ENCODE measurements around the gene KAZN. TPM values are rescaled to one million over a fixed set of nuclear protein-coding genes. Genes with fewer than 3 reads are reported as not detected.

The KAZN gene
- total RNA-seq, 1 donor from 2014 or later, result 21.2 TPM

DNA sequence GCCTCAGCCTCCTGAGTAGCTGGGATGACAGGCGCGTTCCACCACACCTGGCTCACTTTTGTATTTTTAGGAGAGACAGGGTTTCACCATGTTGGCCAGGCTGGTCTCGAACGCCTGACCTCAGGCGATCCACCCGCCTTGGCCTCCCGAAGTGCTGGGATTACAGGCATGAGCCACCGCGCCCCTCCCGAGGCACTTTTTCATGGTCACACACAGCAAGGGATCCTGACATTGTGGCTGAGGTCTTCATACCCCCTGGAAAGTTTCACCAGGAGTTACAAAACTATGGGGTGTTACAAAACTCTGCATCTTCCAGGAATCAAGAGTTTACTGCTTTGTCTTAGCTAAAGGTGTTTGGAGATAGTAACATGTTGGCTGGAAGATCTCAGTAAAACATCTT is 320.8 kb downstream of the KAZN start:
- Histone ChIP-seq H3K36me3 (no peaks in the 10 kb centered on the region), H3K4me3 (no peak overlapping the region), H3K9me3 (no peaks in the 10 kb centered on the region), H3K27ac (no peak overlapping the region), H3K27me3 (ENCODE audit: low read depth) (no peaks in the 10 kb centered on the region), H3K4me1 (no peaks in the 10 kb centered on the region)
- intact Hi-C loops (cut with DNase I), result no loop called here
- no peak for DNase-seq
- TF ChIP-seq, protein P1, sequence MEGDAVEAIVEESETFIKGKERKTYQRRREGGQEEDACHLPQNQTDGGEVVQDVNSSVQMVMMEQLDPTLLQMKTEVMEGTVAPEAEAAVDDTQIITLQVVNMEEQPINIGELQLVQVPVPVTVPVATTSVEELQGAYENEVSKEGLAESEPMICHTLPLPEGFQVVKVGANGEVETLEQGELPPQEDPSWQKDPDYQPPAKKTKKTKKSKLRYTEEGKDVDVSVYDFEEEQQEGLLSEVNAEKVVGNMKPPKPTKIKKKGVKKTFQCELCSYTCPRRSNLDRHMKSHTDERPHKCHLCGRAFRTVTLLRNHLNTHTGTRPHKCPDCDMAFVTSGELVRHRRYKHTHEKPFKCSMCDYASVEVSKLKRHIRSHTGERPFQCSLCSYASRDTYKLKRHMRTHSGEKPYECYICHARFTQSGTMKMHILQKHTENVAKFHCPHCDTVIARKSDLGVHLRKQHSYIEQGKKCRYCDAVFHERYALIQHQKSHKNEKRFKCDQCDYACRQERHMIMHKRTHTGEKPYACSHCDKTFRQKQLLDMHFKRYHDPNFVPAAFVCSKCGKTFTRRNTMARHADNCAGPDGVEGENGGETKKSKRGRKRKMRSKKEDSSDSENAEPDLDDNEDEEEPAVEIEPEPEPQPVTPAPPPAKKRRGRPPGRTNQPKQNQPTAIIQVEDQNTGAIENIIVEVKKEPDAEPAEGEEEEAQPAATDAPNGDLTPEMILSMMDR (IDR thresholded peaks at IDR 0.05), result no peak
- ATAC-seq, result no peak

DNA sequence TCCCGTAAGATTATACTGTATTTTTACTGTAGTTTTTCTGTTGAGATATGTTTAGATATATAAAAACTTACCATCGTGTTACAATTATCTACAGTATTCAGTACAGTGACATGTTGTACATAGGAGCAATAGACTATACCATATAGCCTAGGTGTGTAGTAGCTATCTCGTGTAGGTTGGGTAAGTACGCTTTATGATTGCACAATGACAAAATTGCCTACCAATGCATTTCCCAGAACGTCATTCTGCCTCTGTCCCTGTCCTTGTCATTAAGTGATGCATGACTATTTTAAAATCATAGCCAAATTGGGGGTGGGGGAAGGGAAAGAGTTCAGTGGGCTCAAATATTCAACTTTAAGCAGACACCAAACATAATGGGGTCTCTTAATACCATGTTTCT is 321.3 kb downstream of the KAZN start:
- intact Hi-C loops (cut with DNase I), result no loop called here
- no peak overlapping the region for H3K4me3 ChIP-seq
- TF ChIP-seq, protein P1 (IDR thresholded peaks at IDR 0.05), result no peak
- no peaks in the 10 kb centered on the region for H3K36me3 ChIP-seq
- no peaks in the 10 kb centered on the region for H3K9me3 ChIP-seq
- H3K27ac ChIP-seq, result no peak overlapping the region
- DNase-seq (no peak), ATAC-seq (no peak)
- H3K4me1 ChIP-seq, result peaks cover 2% of the 10 kb centered on the region
- no peaks in the 10 kb centered on the region for H3K27me3 ChIP-seq (ENCODE audit: low read depth)

DNA sequence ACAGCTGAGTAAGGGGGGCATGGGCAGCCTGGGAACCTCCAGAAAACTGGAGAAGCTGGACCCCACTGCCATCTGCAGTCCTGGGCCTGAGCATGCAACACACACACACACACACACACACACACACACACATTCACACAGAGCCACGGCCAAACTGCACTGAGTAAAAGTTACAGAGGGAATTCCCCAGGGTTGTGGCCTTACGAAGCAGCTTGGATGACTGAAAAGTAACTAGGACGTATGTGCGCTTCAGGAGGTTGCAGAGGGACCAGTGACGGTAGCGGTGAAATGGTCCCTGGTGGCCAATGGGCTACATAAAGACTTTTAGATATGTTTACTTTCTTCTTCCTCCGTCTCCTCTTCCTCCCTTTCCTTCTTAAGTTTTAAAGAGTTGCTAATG is 322.6 kb downstream of the KAZN start:
- Histone ChIP-seq H3K27ac (no peak overlapping the region), H3K27me3 (ENCODE audit: low read depth) (no peaks in the 10 kb centered on the region), H3K9me3 (no peaks in the 10 kb centered on the region), H3K4me1 (peaks cover 14% of the 10 kb centered on the region), H3K36me3 (no peaks in the 10 kb centered on the region), H3K4me3 (no peak overlapping the region)
- ATAC-seq (no peak), DNase-seq (no peak)
- TF ChIP-seq, protein P1 (IDR thresholded peaks at IDR 0.05), result no peak
- intact Hi-C loops (cut with DNase I), result no loop called here

DNA sequence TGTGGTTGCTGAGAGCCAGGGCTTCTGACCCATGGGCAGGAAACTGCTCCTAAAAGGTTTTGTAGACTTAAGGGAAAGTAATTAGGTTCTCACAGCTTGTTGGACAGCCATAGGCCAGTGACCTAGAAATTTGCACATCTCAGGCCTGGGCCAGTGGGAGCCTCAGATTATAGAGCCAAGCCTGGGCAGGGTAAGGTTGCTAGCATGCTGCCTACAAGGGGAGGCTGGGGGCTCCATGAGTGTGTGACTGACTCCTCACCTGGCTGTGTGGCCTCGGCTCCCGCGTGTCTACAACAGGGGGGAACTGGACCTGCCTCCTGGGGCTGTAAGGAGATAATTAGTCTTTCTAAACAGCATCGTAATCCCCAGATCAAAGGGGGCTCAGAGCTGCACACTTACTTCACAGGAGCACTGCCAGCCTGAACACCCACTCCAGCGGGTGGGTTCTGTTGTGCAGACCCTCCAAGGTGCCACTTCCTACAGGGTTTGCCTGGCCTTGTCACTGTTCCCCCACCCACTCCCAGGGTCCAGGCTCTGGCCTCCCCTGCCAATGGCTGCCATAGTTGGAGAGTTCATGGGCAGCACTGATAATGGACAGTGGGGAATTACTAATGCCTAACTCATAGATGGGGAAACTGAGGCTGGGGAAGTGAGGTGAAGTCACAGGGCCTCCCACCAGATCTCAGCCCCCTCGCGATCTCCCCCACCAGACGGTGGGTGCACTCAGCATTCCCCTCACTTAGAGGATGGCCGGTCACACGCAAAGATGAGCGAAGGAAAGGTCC is 324.6 kb downstream of the KAZN start:
- no peaks in the 10 kb centered on the region for H3K27me3 ChIP-seq (ENCODE audit: low read depth)
- peak overlapping the region; percentile 60 for H3K27ac ChIP-seq
- peaks cover 14% of the 10 kb centered on the region for H3K4me1 ChIP-seq
- H3K36me3 ChIP-seq, result no peaks in the 10 kb centered on the region
- intact Hi-C loops (cut with DNase I), result no loop called here
- DNase-seq, result no peak
- H3K9me3 ChIP-seq, result no peaks in the 10 kb centered on the region
- TF ChIP-seq, protein P1 (IDR thresholded peaks at IDR 0.05), result no peak
- peak overlapping the region; percentile 35 for H3K4me3 ChIP-seq
- no peak for ATAC-seq

DNA sequence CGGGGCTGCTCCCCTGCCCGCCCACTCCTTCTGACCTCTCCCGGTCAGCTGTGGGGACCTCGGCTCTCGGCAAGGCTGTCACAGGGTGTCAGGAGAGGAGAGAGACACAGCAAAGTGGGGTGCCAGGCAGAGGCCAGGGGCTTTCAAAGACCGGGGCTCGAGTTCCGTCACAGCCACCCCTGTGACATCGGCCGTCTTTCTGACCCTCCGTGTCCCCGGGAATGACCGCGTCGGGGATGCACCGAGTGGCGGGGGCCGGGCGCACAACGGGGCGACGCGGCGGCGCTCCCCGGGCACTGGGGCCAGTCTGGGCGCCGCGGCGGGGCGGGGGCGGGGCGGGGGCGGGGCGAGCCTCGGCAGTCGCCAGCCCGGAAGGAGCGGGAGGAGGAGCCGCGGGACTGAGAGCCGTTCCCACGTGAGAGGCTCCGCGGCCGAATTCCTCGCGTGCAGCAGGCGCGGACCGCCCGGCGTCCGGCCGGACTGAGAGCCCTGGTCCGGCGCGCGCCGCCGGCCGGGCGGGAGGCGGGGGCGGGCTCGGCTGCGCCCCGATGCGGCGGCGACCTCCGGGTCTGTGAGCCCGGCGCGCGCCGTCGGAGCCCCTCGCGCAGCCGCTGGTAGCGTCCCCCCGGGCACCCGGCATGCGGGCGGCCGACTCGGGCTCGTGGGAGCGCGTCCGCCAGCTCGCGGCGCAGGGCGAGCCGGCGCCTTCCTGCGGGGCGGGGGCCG is 325.4 kb downstream of the KAZN start:
- Histone ChIP-seq H3K4me1 (peaks cover 18% of the 10 kb centered on the region), H3K9me3 (no peaks in the 10 kb centered on the region), H3K36me3 (no peaks in the 10 kb centered on the region), H3K4me3 (peak overlapping the region; percentile 35), H3K27me3 (ENCODE audit: low read depth) (no peaks in the 10 kb centered on the region), H3K27ac (peak overlapping the region; percentile 60)
- TF ChIP-seq, protein P1 (IDR thresholded peaks at IDR 0.05), result no peak
- intact Hi-C loops (cut with DNase I), result no loop called here
- ATAC-seq, result peak; percentile 86 to 87
- peak; percentile 89 for DNase-seq
